Neural cell (in vitro differentiated cells): ENCODE data around the gene ERI2.

ENCODE experiments used
- EP300 ChIP-seq: fragments of 450-650 bp; conservative IDR thresholded peaks from 2 replicates; pipeline ENCODE4 v1.6.1; 2014; ENCODE audit warnings: antibody characterized with exemption, mild to moderate bottlenecking, moderate library complexity; ENCODE audit not compliant: poor library complexity, severe bottlenecking
- EZH2 ChIP-seq: fragments of 200-600, 300-800 bp; shearing (Covaris generic), sonication (generic); IDR thresholded peaks from 2 replicates; pipeline ENCODE4 v1.6.1; 2014; ENCODE audit warnings: antibody characterized with exemption, low read length, borderline replicate concordance, mild to moderate bottlenecking; ENCODE audit not compliant: insufficient read depth, poor library complexity, severe bottlenecking
- POLR2AphosphoS5 ChIP-seq: IDR thresholded peaks from 2 replicates; pipeline ENCODE4 v1.6.1; 2012
- RAD21 ChIP-seq: fragments of 450-650 bp; conservative IDR thresholded peaks from 2 replicates; pipeline ENCODE4 v1.6.1; 2014; ENCODE audit warnings: antibody characterized with exemption, mild to moderate bottlenecking, moderate library complexity
- TAF1 ChIP-seq: IDR thresholded peaks from 2 replicates; pipeline ENCODE4 v1.6.1; 2012; ENCODE audit warnings: low read depth
- TF ChIP-seq, protein P1 (sequence below): fragments of 450-650 bp; IDR thresholded peaks from 2 replicates; pipeline ENCODE4 v1.5.1; 2014; ENCODE audit warnings: antibody characterized with exemption, mild to moderate bottlenecking, moderate library complexity; ENCODE audit not compliant: poor library complexity, severe bottlenecking
- TF ChIP-seq, protein P2 (sequence below): IDR thresholded peaks from 2 replicates; pipeline ENCODE4 v1.6.1; 2012; ENCODE audit warnings: borderline replicate concordance

DNA sequence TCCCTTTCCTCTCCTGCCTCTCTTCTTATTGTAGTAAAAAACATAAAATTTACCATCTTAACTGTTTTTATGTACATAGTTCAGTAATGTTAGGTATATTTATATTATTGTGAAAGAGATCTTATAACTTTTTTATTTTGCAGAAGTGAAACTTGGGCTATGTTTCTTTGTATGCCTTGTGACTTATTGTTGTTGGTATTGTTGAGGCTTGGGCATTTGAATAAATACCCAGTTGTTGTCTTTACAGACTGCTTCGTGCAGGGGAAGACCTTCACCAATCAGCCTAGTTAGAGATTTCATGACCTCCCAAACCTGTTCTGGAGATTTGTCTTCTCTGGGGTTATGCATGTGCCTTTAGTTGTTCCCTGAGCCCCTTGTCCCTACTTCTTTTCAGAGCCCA lies 32.0 kb upstream of the ERI2 start:
- TF ChIP-seq, protein P1, sequence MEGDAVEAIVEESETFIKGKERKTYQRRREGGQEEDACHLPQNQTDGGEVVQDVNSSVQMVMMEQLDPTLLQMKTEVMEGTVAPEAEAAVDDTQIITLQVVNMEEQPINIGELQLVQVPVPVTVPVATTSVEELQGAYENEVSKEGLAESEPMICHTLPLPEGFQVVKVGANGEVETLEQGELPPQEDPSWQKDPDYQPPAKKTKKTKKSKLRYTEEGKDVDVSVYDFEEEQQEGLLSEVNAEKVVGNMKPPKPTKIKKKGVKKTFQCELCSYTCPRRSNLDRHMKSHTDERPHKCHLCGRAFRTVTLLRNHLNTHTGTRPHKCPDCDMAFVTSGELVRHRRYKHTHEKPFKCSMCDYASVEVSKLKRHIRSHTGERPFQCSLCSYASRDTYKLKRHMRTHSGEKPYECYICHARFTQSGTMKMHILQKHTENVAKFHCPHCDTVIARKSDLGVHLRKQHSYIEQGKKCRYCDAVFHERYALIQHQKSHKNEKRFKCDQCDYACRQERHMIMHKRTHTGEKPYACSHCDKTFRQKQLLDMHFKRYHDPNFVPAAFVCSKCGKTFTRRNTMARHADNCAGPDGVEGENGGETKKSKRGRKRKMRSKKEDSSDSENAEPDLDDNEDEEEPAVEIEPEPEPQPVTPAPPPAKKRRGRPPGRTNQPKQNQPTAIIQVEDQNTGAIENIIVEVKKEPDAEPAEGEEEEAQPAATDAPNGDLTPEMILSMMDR, result no peak
- TF ChIP-seq EZH2 (no peak), POLR2AphosphoS5 (no peak), TAF1 (no peak), RAD21 (no peak), EP300 (no peak)
- TF ChIP-seq, protein P2, sequence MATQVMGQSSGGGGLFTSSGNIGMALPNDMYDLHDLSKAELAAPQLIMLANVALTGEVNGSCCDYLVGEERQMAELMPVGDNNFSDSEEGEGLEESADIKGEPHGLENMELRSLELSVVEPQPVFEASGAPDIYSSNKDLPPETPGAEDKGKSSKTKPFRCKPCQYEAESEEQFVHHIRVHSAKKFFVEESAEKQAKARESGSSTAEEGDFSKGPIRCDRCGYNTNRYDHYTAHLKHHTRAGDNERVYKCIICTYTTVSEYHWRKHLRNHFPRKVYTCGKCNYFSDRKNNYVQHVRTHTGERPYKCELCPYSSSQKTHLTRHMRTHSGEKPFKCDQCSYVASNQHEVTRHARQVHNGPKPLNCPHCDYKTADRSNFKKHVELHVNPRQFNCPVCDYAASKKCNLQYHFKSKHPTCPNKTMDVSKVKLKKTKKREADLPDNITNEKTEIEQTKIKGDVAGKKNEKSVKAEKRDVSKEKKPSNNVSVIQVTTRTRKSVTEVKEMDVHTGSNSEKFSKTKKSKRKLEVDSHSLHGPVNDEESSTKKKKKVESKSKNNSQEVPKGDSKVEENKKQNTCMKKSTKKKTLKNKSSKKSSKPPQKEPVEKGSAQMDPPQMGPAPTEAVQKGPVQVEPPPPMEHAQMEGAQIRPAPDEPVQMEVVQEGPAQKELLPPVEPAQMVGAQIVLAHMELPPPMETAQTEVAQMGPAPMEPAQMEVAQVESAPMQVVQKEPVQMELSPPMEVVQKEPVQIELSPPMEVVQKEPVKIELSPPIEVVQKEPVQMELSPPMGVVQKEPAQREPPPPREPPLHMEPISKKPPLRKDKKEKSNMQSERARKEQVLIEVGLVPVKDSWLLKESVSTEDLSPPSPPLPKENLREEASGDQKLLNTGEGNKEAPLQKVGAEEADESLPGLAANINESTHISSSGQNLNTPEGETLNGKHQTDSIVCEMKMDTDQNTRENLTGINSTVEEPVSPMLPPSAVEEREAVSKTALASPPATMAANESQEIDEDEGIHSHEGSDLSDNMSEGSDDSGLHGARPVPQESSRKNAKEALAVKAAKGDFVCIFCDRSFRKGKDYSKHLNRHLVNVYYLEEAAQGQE, result no peak
